C4-2B (cell line): ENCODE measurements around the gene CD200R1.

Experiments used
- ZFX ChIP-seq: fragments of 450-650 bp; IDR thresholded peaks from 2 replicates; pipeline ENCODE4 v1.6.1; 2017
- TF ChIP-seq, protein P1 (sequence below): fragments of 450-650 bp; conservative IDR thresholded peaks from 2 replicates; pipeline ENCODE4 v1.5.1; 2017; ENCODE audit warnings: mild to moderate bottlenecking

DNA sequence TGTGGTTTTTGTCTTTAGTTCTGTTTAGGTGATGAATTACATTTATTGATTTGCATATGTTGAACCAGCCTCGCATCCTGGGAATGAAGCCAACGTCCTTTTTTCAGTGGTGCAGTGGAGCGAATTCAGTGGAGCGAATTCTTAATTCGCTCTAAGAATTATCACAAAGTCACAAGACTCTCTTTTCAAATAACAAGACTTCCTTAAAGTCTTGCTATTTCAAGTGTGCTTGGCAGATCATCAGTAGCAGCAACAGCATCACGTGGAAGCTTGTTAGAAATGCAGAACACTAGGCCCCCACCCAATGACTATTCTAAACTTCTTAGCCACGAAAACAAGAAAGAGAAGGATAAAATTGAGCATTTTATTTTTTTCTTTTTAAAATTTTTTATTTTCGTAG, 70.1 kb downstream of the CD200R1 start:
- TF ChIP-seq, protein P1, sequence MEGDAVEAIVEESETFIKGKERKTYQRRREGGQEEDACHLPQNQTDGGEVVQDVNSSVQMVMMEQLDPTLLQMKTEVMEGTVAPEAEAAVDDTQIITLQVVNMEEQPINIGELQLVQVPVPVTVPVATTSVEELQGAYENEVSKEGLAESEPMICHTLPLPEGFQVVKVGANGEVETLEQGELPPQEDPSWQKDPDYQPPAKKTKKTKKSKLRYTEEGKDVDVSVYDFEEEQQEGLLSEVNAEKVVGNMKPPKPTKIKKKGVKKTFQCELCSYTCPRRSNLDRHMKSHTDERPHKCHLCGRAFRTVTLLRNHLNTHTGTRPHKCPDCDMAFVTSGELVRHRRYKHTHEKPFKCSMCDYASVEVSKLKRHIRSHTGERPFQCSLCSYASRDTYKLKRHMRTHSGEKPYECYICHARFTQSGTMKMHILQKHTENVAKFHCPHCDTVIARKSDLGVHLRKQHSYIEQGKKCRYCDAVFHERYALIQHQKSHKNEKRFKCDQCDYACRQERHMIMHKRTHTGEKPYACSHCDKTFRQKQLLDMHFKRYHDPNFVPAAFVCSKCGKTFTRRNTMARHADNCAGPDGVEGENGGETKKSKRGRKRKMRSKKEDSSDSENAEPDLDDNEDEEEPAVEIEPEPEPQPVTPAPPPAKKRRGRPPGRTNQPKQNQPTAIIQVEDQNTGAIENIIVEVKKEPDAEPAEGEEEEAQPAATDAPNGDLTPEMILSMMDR = no peak
- TF ChIP-seq ZFX = no peak
